Measurements from ENCODE around the gene GRAMD1A. TPM values are rescaled to one million over a fixed set of nuclear protein-coding genes. Genes with fewer than 3 reads are reported as not detected.

GRAMD1A gene
- total RNA-seq, 2 experiments from 2014 or later = 84.2 to 124 TPM

- H3K4me3 ChIP-seq (ENCODE audit: low read depth, low read length, poor library complexity, severe bottlenecking) = no peak overlapping the region
- ChIA-PET POLR2A (no interaction called here), CTCF (ENCODE audit: unreplicated experiment) (no interaction called here)
- H4K20me1 ChIP-seq (ENCODE audit: insufficient read depth, low read length) = peaks cover 10% of the 10 kb centered on the region; the same call in 1 of the 2 replicates
- no peaks in the 10 kb centered on the region for H3K9me3 ChIP-seq (ENCODE audit: low read length)
- H3K9me2 ChIP-seq (ENCODE audit: insufficient read depth, low read length) = no peaks in the 10 kb centered on the region
- H3K27ac ChIP-seq (ENCODE audit: low read depth, low read length, poor library complexity, severe bottlenecking) = no peak overlapping the region
- peaks cover 29% of the 10 kb centered on the region for H3K79me2 ChIP-seq (ENCODE audit: insufficient read depth, low read depth, low read length)
- intact Hi-C loops (cut with micrococcal nuclease; ENCODE audit: unreplicated experiment) = no loop called here
- H3K4me1 ChIP-seq (ENCODE audit: insufficient read depth, low read length, poor library complexity, severe bottlenecking) = no peaks in the 10 kb centered on the region
- no peak overlapping the region for H3K4me2 ChIP-seq (ENCODE audit: low read length)
- DNase-seq (ENCODE audit: low spot score) = no peak
- BruUV-seq (replicated peaks) = no TSS peak
- TF ChIP-seq, protein P1, sequence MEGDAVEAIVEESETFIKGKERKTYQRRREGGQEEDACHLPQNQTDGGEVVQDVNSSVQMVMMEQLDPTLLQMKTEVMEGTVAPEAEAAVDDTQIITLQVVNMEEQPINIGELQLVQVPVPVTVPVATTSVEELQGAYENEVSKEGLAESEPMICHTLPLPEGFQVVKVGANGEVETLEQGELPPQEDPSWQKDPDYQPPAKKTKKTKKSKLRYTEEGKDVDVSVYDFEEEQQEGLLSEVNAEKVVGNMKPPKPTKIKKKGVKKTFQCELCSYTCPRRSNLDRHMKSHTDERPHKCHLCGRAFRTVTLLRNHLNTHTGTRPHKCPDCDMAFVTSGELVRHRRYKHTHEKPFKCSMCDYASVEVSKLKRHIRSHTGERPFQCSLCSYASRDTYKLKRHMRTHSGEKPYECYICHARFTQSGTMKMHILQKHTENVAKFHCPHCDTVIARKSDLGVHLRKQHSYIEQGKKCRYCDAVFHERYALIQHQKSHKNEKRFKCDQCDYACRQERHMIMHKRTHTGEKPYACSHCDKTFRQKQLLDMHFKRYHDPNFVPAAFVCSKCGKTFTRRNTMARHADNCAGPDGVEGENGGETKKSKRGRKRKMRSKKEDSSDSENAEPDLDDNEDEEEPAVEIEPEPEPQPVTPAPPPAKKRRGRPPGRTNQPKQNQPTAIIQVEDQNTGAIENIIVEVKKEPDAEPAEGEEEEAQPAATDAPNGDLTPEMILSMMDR (conservative IDR thresholded peaks at IDR 0.05; ENCODE audit: low read length) = no peak
- TF ChIP-seq EZH2phosphoT487 (IDR thresholded peaks at IDR 0.05; ENCODE audit: borderline replicate concordance, low read depth, low read length) = no peak
- no peak overlapping the region for H2AFZ ChIP-seq (ENCODE audit: low read length)
- peaks cover 96% of the 10 kb centered on the region for H3K36me3 ChIP-seq (ENCODE audit: insufficient read depth, low read length)
Observed at GRCh38 chr19:35008891-35009341, 8.8 kb downstream of the GRAMD1A start.

GRCh38 chr19:35009424-35010415 is 9.6 kb downstream of the GRAMD1A start:
- Histone ChIP-seq H3K9me3 (ENCODE audit: low read length) (no peaks in the 10 kb centered on the region), H3K36me3 (ENCODE audit: insufficient read depth, low read length) (peaks cover 96% of the 10 kb centered on the region), H4K20me1 (ENCODE audit: insufficient read depth, low read length) (0 out of 2 replicates have a peak, but pooled peaks cover 4% of the 10 kb centered on the region), H3K9me2 (ENCODE audit: insufficient read depth, low read length) (no peaks in the 10 kb centered on the region), H3K4me2 (ENCODE audit: low read length) (no peak overlapping the region), H3K79me2 (ENCODE audit: insufficient read depth, low read depth, low read length) (peaks cover 21% of the 10 kb centered on the region; the same call in 1 of the 2 replicates), H3K4me3 (ENCODE audit: low read depth, low read length, poor library complexity, severe bottlenecking) (no peak overlapping the region), H2AFZ (ENCODE audit: low read length) (no peak overlapping the region), H3K4me1 (ENCODE audit: insufficient read depth, low read length, poor library complexity, severe bottlenecking) (no peaks in the 10 kb centered on the region), H3K27ac (ENCODE audit: low read depth, low read length, poor library complexity, severe bottlenecking) (no peak overlapping the region)
- POLR2A ChIA-PET = no interaction called here
- DNase-seq (ENCODE audit: low spot score) = no peak
- no peak for TF ChIP-seq EZH2phosphoT487 (IDR thresholded peaks at IDR 0.05; ENCODE audit: borderline replicate concordance, low read depth, low read length)
- TF ChIP-seq, protein P1 (conservative IDR thresholded peaks at IDR 0.05; ENCODE audit: low read length) = no peak
- CTCF ChIA-PET (ENCODE audit: unreplicated experiment) = no interaction called here
- intact Hi-C loops (cut with micrococcal nuclease; ENCODE audit: unreplicated experiment) = no loop called here
- BruUV-seq (replicated peaks) = no TSS peak
